ENCODE measurements around the gene CDK18.

Gene CDK18

DNA sequence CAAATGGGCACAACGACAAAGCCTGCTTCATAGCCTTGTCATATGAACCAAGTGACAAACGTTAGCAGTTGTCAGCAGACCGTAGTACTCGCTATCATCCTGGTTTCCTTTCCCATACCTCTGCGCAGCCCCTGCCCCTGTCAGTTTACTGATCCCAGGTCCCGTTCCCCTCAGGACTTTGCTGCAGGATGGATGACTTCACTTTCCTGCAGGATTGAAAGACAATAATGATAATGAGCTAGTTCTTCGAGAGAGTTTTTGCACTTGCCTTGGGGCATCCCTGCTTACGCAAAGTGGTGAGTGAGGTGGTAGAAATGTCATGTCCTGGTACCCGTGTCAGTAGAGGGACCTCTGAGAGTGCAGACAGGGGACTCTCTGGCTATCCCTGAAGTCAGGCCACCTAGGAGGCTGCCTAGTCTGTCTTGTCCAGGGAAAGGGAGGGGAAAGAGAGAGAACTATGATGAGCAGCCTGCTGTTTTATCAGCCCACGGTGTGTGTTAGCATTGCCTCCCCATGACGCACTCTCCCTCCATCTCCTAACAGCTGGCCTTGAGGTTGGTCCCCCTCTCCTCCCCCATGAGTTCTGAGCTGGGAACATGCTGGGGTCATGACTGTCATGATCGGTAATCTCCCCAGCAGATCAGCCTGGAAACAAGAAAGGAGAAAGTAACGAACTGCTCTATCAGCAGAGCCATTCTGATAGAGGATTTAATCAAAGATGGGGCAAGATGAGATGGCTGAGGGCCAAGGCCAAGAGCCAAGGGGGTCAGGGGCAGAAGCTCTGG, 73.6 kb downstream of the CDK18 start:
- Histone ChIP-seq H2BK5ac (ENCODE audit: low read length) (no peak overlapping the region), H2AK5ac (ENCODE audit: low read length) (no peak overlapping the region), H2BK15ac (replicated peaks; ENCODE audit: low read depth) (no peak overlapping the region), H3K4ac (ENCODE audit: low read depth, low read length) (no peak overlapping the region), H3K9ac (ENCODE audit: low read length) (no peak overlapping the region), H3K18ac (ENCODE audit: low read length) (no peak overlapping the region), H3K4me2 (ENCODE audit: low read length) (no peak overlapping the region), H3K27me3 (ENCODE audit: insufficient read depth, low read length, poor library complexity) (no peaks in the 10 kb centered on the region), H3K79me1 (ENCODE audit: low read length) (no peaks in the 10 kb centered on the region), H3K23ac (ENCODE audit: low read length) (no peak overlapping the region), H3K36me3 (ENCODE audit: control insufficient read depth, insufficient read depth, low read length) (no peaks in the 10 kb centered on the region), H3K4me3 (ENCODE audit: low read length) (no peak overlapping the region), H4K5ac (ENCODE audit: low read length) (no peak overlapping the region), H2BK120ac (ENCODE audit: low read depth, low read length) (no peak overlapping the region), H3K27ac (ENCODE audit: low read depth, low read length) (no peak overlapping the region), H3K4me1 (ENCODE audit: control insufficient read depth, low read depth, low read length) (no peaks in the 10 kb centered on the region), H3K79me2 (ENCODE audit: control insufficient read depth, insufficient read depth, low read length) (no peaks in the 10 kb centered on the region), H3K56ac (ENCODE audit: low read length) (no peak overlapping the region), H4K8ac (ENCODE audit: low read depth, low read length) (no peak overlapping the region)
- no peak for DNase-seq
- WGBS (ENCODE audit: extremely low coverage, insufficient coverage, low lambda C conversion rate) = no CpG with 5 or more reads among the region's 13 CpGs

DNA sequence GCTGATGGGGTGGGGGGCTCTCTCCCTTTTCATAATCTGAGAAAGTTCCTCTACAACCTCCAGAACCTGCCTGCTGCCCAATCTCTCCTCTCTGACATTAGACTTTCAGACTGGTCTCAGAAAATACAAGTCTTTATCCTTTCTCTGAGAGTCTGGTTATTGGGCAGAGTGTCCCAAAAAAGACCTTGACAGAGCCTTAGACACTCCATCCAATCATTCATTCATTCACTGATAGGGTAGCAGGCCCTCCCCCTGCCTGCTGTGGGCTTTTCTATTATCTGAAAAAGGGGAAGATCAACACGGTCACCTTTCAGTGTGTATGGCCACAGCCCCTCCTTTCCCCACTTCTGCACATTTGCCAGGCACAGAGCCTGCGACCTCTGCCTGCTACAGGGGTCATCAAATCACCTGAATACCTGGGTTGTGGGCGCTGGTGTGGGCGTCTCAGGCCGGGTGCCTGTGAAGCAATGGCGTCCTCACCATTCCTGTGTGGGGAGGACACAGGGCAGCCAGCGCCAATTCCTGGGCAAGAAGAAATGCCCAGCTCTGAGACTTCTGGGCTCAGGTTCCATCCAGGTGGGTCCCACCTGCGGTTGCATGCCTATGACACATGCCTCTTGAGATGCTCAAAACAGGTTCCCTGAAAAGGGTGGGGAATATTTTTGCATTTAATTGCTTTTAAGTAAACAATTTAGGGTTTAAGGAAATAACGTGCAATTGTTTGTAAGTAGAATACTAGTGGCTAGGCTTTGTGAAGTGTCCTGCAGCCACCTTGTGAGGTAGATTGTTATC, 74.5 kb downstream of the CDK18 start:
- Histone ChIP-seq H3K56ac (ENCODE audit: low read length) (no peak overlapping the region), H3K79me2 (ENCODE audit: control insufficient read depth, insufficient read depth, low read length) (no peaks in the 10 kb centered on the region), H2BK120ac (ENCODE audit: low read depth, low read length) (no peak overlapping the region), H2BK15ac (replicated peaks; ENCODE audit: low read depth) (no peak overlapping the region), H3K27ac (ENCODE audit: low read depth, low read length) (no peak overlapping the region), H3K79me1 (ENCODE audit: low read length) (no peaks in the 10 kb centered on the region), H3K23ac (ENCODE audit: low read length) (no peak overlapping the region), H3K4ac (ENCODE audit: low read depth, low read length) (no peak overlapping the region), H3K9ac (ENCODE audit: low read length) (no peak overlapping the region), H3K4me3 (ENCODE audit: low read length) (no peak overlapping the region), H3K36me3 (ENCODE audit: control insufficient read depth, insufficient read depth, low read length) (no peaks in the 10 kb centered on the region), H3K27me3 (ENCODE audit: insufficient read depth, low read length, poor library complexity) (no peaks in the 10 kb centered on the region), H3K4me1 (ENCODE audit: control insufficient read depth, low read depth, low read length) (no peaks in the 10 kb centered on the region), H3K18ac (ENCODE audit: low read length) (no peak overlapping the region), H4K8ac (ENCODE audit: low read depth, low read length) (no peak overlapping the region), H3K4me2 (ENCODE audit: low read length) (no peak overlapping the region), H2AK5ac (ENCODE audit: low read length) (no peak overlapping the region), H2BK5ac (ENCODE audit: low read length) (no peak overlapping the region), H4K5ac (ENCODE audit: low read length) (no peak overlapping the region)
- no peak for DNase-seq
- WGBS (ENCODE audit: extremely low coverage, insufficient coverage, low lambda C conversion rate) = no CpG with 5 or more reads among the region's 9 CpGs

DNA sequence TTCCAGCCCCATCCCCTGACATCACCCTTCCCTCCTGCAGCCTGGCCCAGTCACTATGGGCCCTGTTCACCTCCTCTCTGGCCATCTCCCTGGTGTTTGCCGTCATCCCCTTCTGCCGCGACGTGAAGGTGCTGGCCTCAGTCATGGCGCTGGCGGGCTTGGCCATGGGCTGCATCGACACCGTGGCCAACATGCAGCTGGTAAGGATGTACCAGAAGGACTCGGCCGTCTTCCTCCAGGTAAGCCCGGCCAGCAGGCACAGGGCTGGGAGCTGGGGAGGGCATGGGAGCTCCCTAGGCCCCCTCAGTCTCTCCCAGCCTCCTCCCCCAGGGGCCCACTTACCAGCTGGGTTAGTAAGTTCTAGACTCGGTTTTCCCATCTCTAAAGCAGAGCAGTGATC, 75.2 kb downstream of the CDK18 start:
- Histone ChIP-seq H3K79me2 (ENCODE audit: control insufficient read depth, insufficient read depth, low read length) (no peaks in the 10 kb centered on the region), H3K36me3 (ENCODE audit: control insufficient read depth, insufficient read depth, low read length) (no peaks in the 10 kb centered on the region), H3K79me1 (ENCODE audit: low read length) (no peaks in the 10 kb centered on the region), H3K27me3 (ENCODE audit: insufficient read depth, low read length, poor library complexity) (no peaks in the 10 kb centered on the region), H3K9ac (ENCODE audit: low read length) (peak overlapping the region; percentile 13), H3K56ac (ENCODE audit: low read length) (no peak overlapping the region), H2BK15ac (replicated peaks; ENCODE audit: low read depth) (no peak overlapping the region), H3K18ac (ENCODE audit: low read length) (no peak overlapping the region), H4K8ac (ENCODE audit: low read depth, low read length) (no peak overlapping the region), H2AK5ac (ENCODE audit: low read length) (no peak overlapping the region), H2BK5ac (ENCODE audit: low read length) (no peak overlapping the region), H4K5ac (ENCODE audit: low read length) (no peak overlapping the region), H3K4me2 (ENCODE audit: low read length) (no peak overlapping the region), H3K4ac (ENCODE audit: low read depth, low read length) (no peak overlapping the region), H3K27ac (ENCODE audit: low read depth, low read length) (no peak overlapping the region), H3K23ac (ENCODE audit: low read length) (no peak overlapping the region), H3K4me3 (ENCODE audit: low read length) (no peak overlapping the region), H3K4me1 (ENCODE audit: control insufficient read depth, low read depth, low read length) (no peaks in the 10 kb centered on the region), H2BK120ac (ENCODE audit: low read depth, low read length) (no peak overlapping the region)
- WGBS (ENCODE audit: extremely low coverage, insufficient coverage, low lambda C conversion rate) = no CpG with 5 or more reads among the region's 12 CpGs
- DNase-seq = no peak

DNA sequence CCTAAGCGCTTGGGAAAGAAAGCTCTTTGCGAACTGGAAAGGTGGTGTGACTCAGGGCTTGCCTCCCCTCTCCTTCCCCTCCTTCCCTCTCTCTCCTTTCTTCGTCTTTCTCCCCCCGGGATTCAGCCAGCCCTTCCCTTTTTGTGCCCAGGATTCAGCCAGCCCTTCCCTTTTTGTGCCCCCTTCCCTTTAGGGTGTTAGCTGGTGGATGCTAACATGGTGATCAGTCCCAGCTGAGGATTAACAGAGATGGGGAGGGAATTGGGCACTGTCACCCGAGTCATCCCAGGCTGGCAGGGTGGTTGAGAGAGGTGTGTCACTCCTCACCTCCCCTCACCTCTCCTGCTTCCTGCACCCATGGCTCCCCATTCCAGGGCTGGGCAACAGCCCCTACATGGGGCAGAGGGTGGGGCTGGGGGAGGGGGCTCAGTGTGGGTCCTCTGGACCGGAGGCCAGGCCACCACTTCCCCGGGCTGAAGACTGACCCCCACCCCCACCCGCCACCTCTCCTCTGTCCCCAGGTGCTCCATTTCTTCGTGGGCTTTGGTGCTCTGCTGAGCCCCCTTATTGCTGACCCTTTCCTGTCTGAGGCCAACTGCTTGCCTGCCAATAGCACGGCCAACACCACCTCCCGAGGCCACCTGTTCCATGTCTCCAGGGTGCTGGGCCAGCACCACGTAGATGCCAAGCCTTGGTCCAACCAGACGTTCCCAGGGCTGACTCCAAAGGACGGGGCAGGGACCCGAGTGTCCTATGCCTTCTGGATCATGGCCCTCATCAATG, 75.9 kb downstream of the CDK18 start:
- no peak overlapping the region for H2BK5ac ChIP-seq (ENCODE audit: low read length)
- H3K23ac ChIP-seq (ENCODE audit: low read length) = no peak overlapping the region
- H3K9ac ChIP-seq (ENCODE audit: low read length) = no peak overlapping the region
- no peak overlapping the region for H2BK120ac ChIP-seq (ENCODE audit: low read depth, low read length)
- H3K79me1 ChIP-seq (ENCODE audit: low read length) = no peaks in the 10 kb centered on the region
- H3K27me3 ChIP-seq (ENCODE audit: insufficient read depth, low read length, poor library complexity) = no peaks in the 10 kb centered on the region
- DNase-seq = no peak
- no peak overlapping the region for H4K8ac ChIP-seq (ENCODE audit: low read depth, low read length)
- H3K56ac ChIP-seq (ENCODE audit: low read length) = no peak overlapping the region
- no peak overlapping the region for H2AK5ac ChIP-seq (ENCODE audit: low read length)
- H3K27ac ChIP-seq (ENCODE audit: low read depth, low read length) = no peak overlapping the region
- WGBS (ENCODE audit: extremely low coverage, insufficient coverage, low lambda C conversion rate) = no CpG with 5 or more reads among the region's 15 CpGs
- H3K36me3 ChIP-seq (ENCODE audit: control insufficient read depth, insufficient read depth, low read length) = no peaks in the 10 kb centered on the region
- H2BK15ac ChIP-seq (replicated peaks; ENCODE audit: low read depth) = no peak overlapping the region
- H3K18ac ChIP-seq (ENCODE audit: low read length) = no peak overlapping the region
- H3K4me3 ChIP-seq (ENCODE audit: low read length) = no peak overlapping the region
- H3K4me2 ChIP-seq (ENCODE audit: low read length) = no peak overlapping the region
- no peaks in the 10 kb centered on the region for H3K4me1 ChIP-seq (ENCODE audit: control insufficient read depth, low read depth, low read length)
- no peak overlapping the region for H4K5ac ChIP-seq (ENCODE audit: low read length)
- H3K4ac ChIP-seq (ENCODE audit: low read depth, low read length) = no peak overlapping the region
- H3K79me2 ChIP-seq (ENCODE audit: control insufficient read depth, insufficient read depth, low read length) = no peaks in the 10 kb centered on the region

DNA sequence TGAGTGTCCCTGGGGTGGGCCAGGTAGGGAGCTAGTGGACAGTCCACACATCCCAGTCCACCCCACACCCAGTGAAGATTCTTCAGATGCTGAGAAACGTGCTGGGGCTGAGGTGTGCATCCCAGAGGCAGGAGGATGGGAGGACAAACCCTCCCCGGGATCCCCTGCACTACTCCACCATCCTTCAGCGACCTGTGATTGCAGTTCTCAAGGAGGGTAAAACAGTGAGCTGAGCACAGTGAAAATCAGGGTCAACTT, 76.4 kb downstream of the CDK18 start:
- Histone ChIP-seq H2BK120ac (ENCODE audit: low read depth, low read length) (no peak overlapping the region), H3K4me1 (ENCODE audit: control insufficient read depth, low read depth, low read length) (no peaks in the 10 kb centered on the region), H4K8ac (ENCODE audit: low read depth, low read length) (no peak overlapping the region), H3K36me3 (ENCODE audit: control insufficient read depth, insufficient read depth, low read length) (no peaks in the 10 kb centered on the region), H2BK15ac (replicated peaks; ENCODE audit: low read depth) (no peak overlapping the region), H3K4me3 (ENCODE audit: low read length) (no peak overlapping the region), H3K27ac (ENCODE audit: low read depth, low read length) (no peak overlapping the region), H2BK5ac (ENCODE audit: low read length) (no peak overlapping the region), H4K5ac (ENCODE audit: low read length) (no peak overlapping the region), H3K79me1 (ENCODE audit: low read length) (no peaks in the 10 kb centered on the region), H3K23ac (ENCODE audit: low read length) (no peak overlapping the region), H3K79me2 (ENCODE audit: control insufficient read depth, insufficient read depth, low read length) (no peaks in the 10 kb centered on the region), H2AK5ac (ENCODE audit: low read length) (no peak overlapping the region), H3K18ac (ENCODE audit: low read length) (no peak overlapping the region), H3K9ac (ENCODE audit: low read length) (no peak overlapping the region), H3K4ac (ENCODE audit: low read depth, low read length) (no peak overlapping the region), H3K27me3 (ENCODE audit: insufficient read depth, low read length, poor library complexity) (no peaks in the 10 kb centered on the region), H3K4me2 (ENCODE audit: low read length) (no peak overlapping the region), H3K56ac (ENCODE audit: low read length) (no peak overlapping the region)
- no CpG with 5 or more reads among the region's 3 CpGs for WGBS (ENCODE audit: extremely low coverage, insufficient coverage, low lambda C conversion rate)
- DNase-seq = no peak
